DOHH2 (cell line): ENCODE results near the gene DHRS3.
A peak's percentile ranks its signal among the peaks of the same experiment; 100 is the strongest.

ENCODE experiments used
- H3F3A ChIP-seq: fragments of 200-600 bp; sonication (generic), shearing (Covaris generic); 2 replicates; pipeline ENCODE4 v1.6.0; 2016; ENCODE audit warnings: antibody characterized with exemption, mild to moderate bottlenecking; ENCODE audit not compliant: control insufficient read depth, insufficient read depth
- H3K27ac ChIP-seq: fragments of 200-600 bp; sonication (generic); 2 replicates; pipeline ENCODE4 v1.5.1; 2014; ENCODE audit warnings: low read depth, mild to moderate bottlenecking, low read length, moderate library complexity
- H3K27me3 ChIP-seq: fragments of 200-600 bp; sonication (generic); 2 replicates; pipeline ENCODE4 v1.6.1; 2014; ENCODE audit warnings: mild to moderate bottlenecking, low read length, mixed read lengths; ENCODE audit not compliant: control insufficient read depth
- H3K36me3 ChIP-seq: fragments of 200-600 bp; sonication (generic); 2 replicates; pipeline ENCODE4 v1.6.1; 2014; ENCODE audit warnings: mild to moderate bottlenecking, low read length, moderate library complexity, mixed read lengths; ENCODE audit not compliant: control insufficient read depth
- H3K4me1 ChIP-seq: fragments of 200-600 bp; sonication (generic); 2 replicates; pipeline ENCODE4 v1.6.1; 2014; ENCODE audit warnings: mild to moderate bottlenecking, low read length, mixed read lengths; ENCODE audit not compliant: control insufficient read depth
- H3K4me2 ChIP-seq: fragments of 200-600 bp; sonication (generic); 2 replicates; pipeline ENCODE4 v1.6.0; 2014; ENCODE audit warnings: mild to moderate bottlenecking, low read length, moderate library complexity
- H3K4me3 ChIP-seq: fragments of 200-600 bp; sonication (generic); 2 replicates; pipeline ENCODE4 v1.5.1; 2014; ENCODE audit warnings: mild to moderate bottlenecking, low read length, mixed read lengths
- H3K79me2 ChIP-seq: fragments of 200-600 bp; sonication (generic); 2 replicates; pipeline ENCODE4 v1.6.1; 2014; ENCODE audit warnings: mild to moderate bottlenecking, low read length, mixed read lengths; ENCODE audit not compliant: control insufficient read depth
- H3K9me2 ChIP-seq: fragments of 200-600 bp; sonication (generic); replicated peaks from 2 replicates; pipeline ENCODE4 v1.6.1; 2014; ENCODE audit warnings: mild to moderate bottlenecking, low read length, mixed read lengths; ENCODE audit not compliant: control insufficient read depth
- H3K9me3 ChIP-seq: fragments of 200-600 bp; sonication (generic); 2 replicates; pipeline ENCODE4 v1.6.1; 2014; ENCODE audit warnings: antibody characterized with exemption, low read length, mixed read lengths; ENCODE audit not compliant: control insufficient read depth, insufficient read depth
- H4K20me1 ChIP-seq: fragments of 200-600 bp; sonication (generic); 2 replicates; pipeline ENCODE4 v1.6.0; 2014; ENCODE audit warnings: low read depth, mild to moderate bottlenecking, antibody characterized with exemption, low read length, moderate library complexity; ENCODE audit not compliant: control insufficient read depth, insufficient read depth
- EZH2phosphoT487 ChIP-seq: fragments of 200-600 bp; sonication (generic); IDR thresholded peaks from 2 replicates; pipeline ENCODE4 v1.6.1; 2017; ENCODE audit warnings: borderline replicate concordance, mild to moderate bottlenecking, antibody characterized with exemption, low read length, moderate library complexity, mixed read lengths
- TF ChIP-seq, protein P1 (sequence below): fragments of 200-600 bp; sonication (generic); IDR thresholded peaks from one replicate; pipeline ENCODE4 v1.5.1; 2014; ENCODE audit warnings: antibody characterized with exemption, mild to moderate bottlenecking, low read depth, low read length; ENCODE audit not compliant: poor library complexity, severe bottlenecking

DHRS3 gene

DNA sequence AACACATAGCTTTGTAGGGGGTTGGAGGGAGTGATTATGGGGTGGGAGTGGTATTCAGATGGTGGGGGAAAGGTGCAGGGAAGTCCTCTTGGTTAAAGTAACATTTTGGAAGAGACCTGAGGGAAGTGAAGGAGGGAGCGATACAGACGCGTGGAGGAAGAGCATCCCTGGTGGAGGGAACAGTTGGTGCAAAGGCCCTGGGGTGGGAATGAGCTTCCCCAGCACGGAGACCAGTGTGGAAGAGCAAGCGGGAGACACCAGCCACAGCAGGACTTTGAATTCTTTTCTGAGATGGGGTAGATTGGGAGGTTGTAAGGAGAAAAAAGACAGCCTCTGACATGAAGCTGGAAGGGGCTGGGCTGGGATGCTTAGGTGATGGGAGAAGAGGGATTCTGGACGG, 23.5 kb downstream of the DHRS3 start:
- Histone ChIP-seq H3F3A (no peaks in the 10 kb centered on the region), H3K36me3 (no peaks in the 10 kb centered on the region), H3K4me3 (no peak overlapping the region), H4K20me1 (no peaks in the 10 kb centered on the region), H3K4me1 (no peaks in the 10 kb centered on the region), H3K4me2 (peak overlapping the region; percentile 24; the same call in 1 of the 2 replicates), H3K9me3 (no peaks in the 10 kb centered on the region), H3K27ac (no peak overlapping the region), H3K9me2 (no peaks in the 10 kb centered on the region), H3K79me2 (no peaks in the 10 kb centered on the region), H3K27me3 (peaks cover 10% of the 10 kb centered on the region)
- TF ChIP-seq EZH2phosphoT487: no peak
- TF ChIP-seq, protein P1, sequence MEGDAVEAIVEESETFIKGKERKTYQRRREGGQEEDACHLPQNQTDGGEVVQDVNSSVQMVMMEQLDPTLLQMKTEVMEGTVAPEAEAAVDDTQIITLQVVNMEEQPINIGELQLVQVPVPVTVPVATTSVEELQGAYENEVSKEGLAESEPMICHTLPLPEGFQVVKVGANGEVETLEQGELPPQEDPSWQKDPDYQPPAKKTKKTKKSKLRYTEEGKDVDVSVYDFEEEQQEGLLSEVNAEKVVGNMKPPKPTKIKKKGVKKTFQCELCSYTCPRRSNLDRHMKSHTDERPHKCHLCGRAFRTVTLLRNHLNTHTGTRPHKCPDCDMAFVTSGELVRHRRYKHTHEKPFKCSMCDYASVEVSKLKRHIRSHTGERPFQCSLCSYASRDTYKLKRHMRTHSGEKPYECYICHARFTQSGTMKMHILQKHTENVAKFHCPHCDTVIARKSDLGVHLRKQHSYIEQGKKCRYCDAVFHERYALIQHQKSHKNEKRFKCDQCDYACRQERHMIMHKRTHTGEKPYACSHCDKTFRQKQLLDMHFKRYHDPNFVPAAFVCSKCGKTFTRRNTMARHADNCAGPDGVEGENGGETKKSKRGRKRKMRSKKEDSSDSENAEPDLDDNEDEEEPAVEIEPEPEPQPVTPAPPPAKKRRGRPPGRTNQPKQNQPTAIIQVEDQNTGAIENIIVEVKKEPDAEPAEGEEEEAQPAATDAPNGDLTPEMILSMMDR: no peak

DNA sequence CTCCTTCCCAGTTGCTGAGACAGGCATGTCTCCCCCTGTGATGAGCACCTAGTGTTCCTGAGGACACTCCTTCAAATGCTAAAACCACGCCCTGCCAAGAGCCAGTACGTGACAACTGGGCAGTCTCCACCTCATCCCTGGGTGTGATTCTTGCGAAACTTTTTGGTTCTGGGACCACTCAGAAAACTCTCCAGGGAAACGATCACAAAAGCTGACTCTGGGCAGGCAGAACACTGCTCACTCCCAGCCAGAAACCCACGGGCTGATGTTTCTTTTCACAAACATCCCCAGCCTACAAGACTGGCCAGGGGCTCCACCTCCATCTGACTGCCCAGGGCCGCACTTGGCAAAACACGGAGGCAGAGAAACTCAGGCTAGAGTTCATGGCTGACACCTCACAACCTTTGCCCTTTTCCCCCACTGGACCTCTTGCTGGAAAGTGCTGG, 24.4 kb downstream of the DHRS3 start:
- no peaks in the 10 kb centered on the region for H4K20me1 ChIP-seq
- TF ChIP-seq EZH2phosphoT487: no peak
- TF ChIP-seq, protein P1: no peak
- H3K79me2 ChIP-seq: no peaks in the 10 kb centered on the region

DNA sequence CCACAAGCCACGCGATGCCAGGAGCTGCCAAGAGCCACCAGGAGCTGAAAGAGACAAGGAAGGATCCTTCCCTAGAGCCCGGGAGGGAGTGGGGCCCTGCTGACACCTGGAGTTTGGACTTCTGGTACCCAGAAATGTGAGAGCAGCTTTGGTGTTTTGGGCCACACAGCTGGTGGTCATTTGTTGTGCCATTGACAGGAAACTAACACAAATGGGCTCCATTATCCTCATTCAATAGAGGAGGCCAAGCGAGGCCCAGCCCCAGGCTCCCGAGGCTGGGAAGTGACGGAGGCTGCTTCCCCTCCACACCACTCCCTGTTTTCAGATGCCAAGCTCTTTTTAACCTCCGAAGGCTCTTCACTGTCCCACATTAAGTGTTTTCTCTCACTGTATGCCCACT, 25.5 kb downstream of the DHRS3 start:
- H3K4me3 ChIP-seq: no peak overlapping the region
- H3K4me2 ChIP-seq: no peak overlapping the region

More for the DNA sequence above, 24.4 kb downstream of the DHRS3 start:
- no peaks in the 10 kb centered on the region for H3F3A ChIP-seq
- no peak overlapping the region for H3K4me2 ChIP-seq
- no peaks in the 10 kb centered on the region for H3K36me3 ChIP-seq
- no peaks in the 10 kb centered on the region for H3K4me1 ChIP-seq
- H3K27me3 ChIP-seq: peaks cover 10% of the 10 kb centered on the region
- H3K4me3 ChIP-seq: no peak overlapping the region
- H3K9me2 ChIP-seq: no peaks in the 10 kb centered on the region
- no peaks in the 10 kb centered on the region for H3K9me3 ChIP-seq
- H3K27ac ChIP-seq: no peak overlapping the region

More for the DNA sequence above, 25.5 kb downstream of the DHRS3 start:
- no peaks in the 10 kb centered on the region for H4K20me1 ChIP-seq
- H3K27ac ChIP-seq: no peak overlapping the region
- no peaks in the 10 kb centered on the region for H3K36me3 ChIP-seq
- TF ChIP-seq, protein P1: no peak
- no peak for TF ChIP-seq EZH2phosphoT487
- H3K27me3 ChIP-seq: peaks cover 10% of the 10 kb centered on the region
- H3K9me2 ChIP-seq: no peaks in the 10 kb centered on the region
- no peaks in the 10 kb centered on the region for H3K4me1 ChIP-seq
- no peaks in the 10 kb centered on the region for H3F3A ChIP-seq
- no peaks in the 10 kb centered on the region for H3K9me3 ChIP-seq
- H3K79me2 ChIP-seq: no peaks in the 10 kb centered on the region
